BLaER1 (cell line): ENCODE results near the gene OR9Q1.

ENCODE experiments used
- H3K27ac ChIP-seq: shearing (Covaris generic); formaldehyde crosslinking; 2 replicates; pipeline ENCODE4 v1.8.1; 2022
- H3K27me3 ChIP-seq: shearing (Covaris generic); formaldehyde crosslinking; 2 replicates; pipeline ENCODE4 v1.8.1; 2022
- H3K36me3 ChIP-seq: shearing (Covaris generic); formaldehyde crosslinking; 2 replicates; pipeline ENCODE4 v1.8.1; 2022
- H3K4me1 ChIP-seq: shearing (Covaris generic); formaldehyde crosslinking; 2 replicates; pipeline ENCODE4 v1.8.1; 2022
- H3K4me2 ChIP-seq: shearing (Covaris generic); formaldehyde crosslinking; 2 replicates; pipeline ENCODE4 v1.8.1; 2022
- H3K4me3 ChIP-seq: shearing (Covaris generic); formaldehyde crosslinking; 2 replicates; pipeline ENCODE4 v1.8.1; 2022
- H3K9ac ChIP-seq: shearing (Covaris generic); formaldehyde crosslinking; 2 replicates; pipeline ENCODE4 v1.8.1; 2022
- H3K9me3 ChIP-seq: shearing (Covaris generic); formaldehyde crosslinking; 2 replicates; pipeline ENCODE4 v1.8.1; 2022
- H4K20me1 ChIP-seq: shearing (Covaris generic); formaldehyde crosslinking; 2 replicates; pipeline ENCODE4 v1.8.1; 2022
- Cebpa-rat ChIP-seq: shearing (Covaris generic); IDR thresholded peaks from 2 replicates; pipeline ENCODE4 v1.8.1; 2022

Gene OR9Q1

GRCh38 chr11:58133309-58134076 lies 109.8 kb downstream of the OR9Q1 start:
- no peak overlapping the region for H3K4me3 ChIP-seq
- no peaks in the 10 kb centered on the region for H3K36me3 ChIP-seq
- H3K27ac ChIP-seq = no peak overlapping the region
- H3K4me2 ChIP-seq = no peak overlapping the region
- H3K27me3 ChIP-seq = no peaks in the 10 kb centered on the region
- no peak overlapping the region for H3K9ac ChIP-seq
- H3K4me1 ChIP-seq = no peaks in the 10 kb centered on the region
- no peak for TF ChIP-seq Cebpa-rat
- no peaks in the 10 kb centered on the region for H4K20me1 ChIP-seq
- no peaks in the 10 kb centered on the region for H3K9me3 ChIP-seq

- no peaks in the 10 kb centered on the region for H3K9me3 ChIP-seq
- no peak overlapping the region for H3K9ac ChIP-seq
- TF ChIP-seq Cebpa-rat = no peak
- no peak overlapping the region for H3K4me2 ChIP-seq
- no peak overlapping the region for H3K27ac ChIP-seq
- no peak overlapping the region for H3K4me3 ChIP-seq
- no peaks in the 10 kb centered on the region for H3K27me3 ChIP-seq
- no peaks in the 10 kb centered on the region for H4K20me1 ChIP-seq
- no peaks in the 10 kb centered on the region for H3K36me3 ChIP-seq
- no peaks in the 10 kb centered on the region for H3K4me1 ChIP-seq
Measured at GRCh38 chr11:58134151-58134550, 110.5 kb downstream of the OR9Q1 start.

- Histone ChIP-seq H3K4me3 (no peak overlapping the region), H3K27me3 (no peaks in the 10 kb centered on the region), H3K4me1 (no peaks in the 10 kb centered on the region), H3K9ac (no peak overlapping the region), H3K9me3 (no peaks in the 10 kb centered on the region), H3K27ac (no peak overlapping the region), H4K20me1 (no peaks in the 10 kb centered on the region), H3K4me2 (no peak overlapping the region), H3K36me3 (no peaks in the 10 kb centered on the region)
- TF ChIP-seq Cebpa-rat = no peak
Measured at GRCh38 chr11:58135171-58135570, 111.5 kb downstream of the OR9Q1 start.

GRCh38 chr11:58142761-58143160 lies 119.1 kb downstream of the OR9Q1 start:
- no peak overlapping the region for H3K4me2 ChIP-seq
- no peak overlapping the region for H3K9ac ChIP-seq
- H3K4me1 ChIP-seq = no peaks in the 10 kb centered on the region
- no peaks in the 10 kb centered on the region for H3K36me3 ChIP-seq
- H3K27ac ChIP-seq = no peak overlapping the region
- no peak for TF ChIP-seq Cebpa-rat
- H4K20me1 ChIP-seq = no peaks in the 10 kb centered on the region
- no peaks in the 10 kb centered on the region for H3K9me3 ChIP-seq
- H3K4me3 ChIP-seq = no peak overlapping the region
- H3K27me3 ChIP-seq = no peaks in the 10 kb centered on the region

- H3K4me2 ChIP-seq = no peak overlapping the region
- H3K9ac ChIP-seq = no peak overlapping the region
- H3K4me1 ChIP-seq = peaks cover 8% of the 10 kb centered on the region; the same call in 1 of the 2 replicates
- no peaks in the 10 kb centered on the region for H4K20me1 ChIP-seq
- no peaks in the 10 kb centered on the region for H3K36me3 ChIP-seq
- no peaks in the 10 kb centered on the region for H3K27me3 ChIP-seq
- H3K4me3 ChIP-seq = no peak overlapping the region
- H3K9me3 ChIP-seq = no peaks in the 10 kb centered on the region
- no peak overlapping the region for H3K27ac ChIP-seq
- no peak for TF ChIP-seq Cebpa-rat
Measured at GRCh38 chr11:58152781-58153180, 129.1 kb downstream of the OR9Q1 start.

- Histone ChIP-seq H3K9me3 (no peaks in the 10 kb centered on the region), H3K4me2 (no peak overlapping the region), H3K4me1 (no peaks in the 10 kb centered on the region), H3K27me3 (no peaks in the 10 kb centered on the region), H3K27ac (no peak overlapping the region), H3K9ac (no peak overlapping the region), H4K20me1 (no peaks in the 10 kb centered on the region), H3K36me3 (no peaks in the 10 kb centered on the region), H3K4me3 (no peak overlapping the region)
- no peak for TF ChIP-seq Cebpa-rat
Measured at GRCh38 chr11:58164389-58164788, 140.7 kb downstream of the OR9Q1 start.

GRCh38 chr11:58164990-58165389 lies 141.3 kb downstream of the OR9Q1 start:
- Histone ChIP-seq H3K9ac (no peak overlapping the region), H3K9me3 (no peaks in the 10 kb centered on the region), H3K27ac (no peak overlapping the region), H3K36me3 (no peaks in the 10 kb centered on the region), H3K4me3 (no peak overlapping the region), H3K27me3 (no peaks in the 10 kb centered on the region), H3K4me1 (no peaks in the 10 kb centered on the region), H3K4me2 (no peak overlapping the region), H4K20me1 (no peaks in the 10 kb centered on the region)
- no peak for TF ChIP-seq Cebpa-rat

- Histone ChIP-seq H3K36me3 (no peaks in the 10 kb centered on the region), H3K4me2 (no peak overlapping the region), H3K9me3 (no peaks in the 10 kb centered on the region), H3K27ac (no peak overlapping the region), H4K20me1 (no peaks in the 10 kb centered on the region), H3K9ac (no peak overlapping the region), H3K4me1 (no peaks in the 10 kb centered on the region), H3K27me3 (no peaks in the 10 kb centered on the region), H3K4me3 (no peak overlapping the region)
- TF ChIP-seq Cebpa-rat = no peak
Measured at GRCh38 chr11:58165504-58166106, 141.9 kb downstream of the OR9Q1 start.

- TF ChIP-seq Cebpa-rat = no peak
- Histone ChIP-seq H4K20me1 (no peaks in the 10 kb centered on the region), H3K4me3 (no peak overlapping the region), H3K9ac (no peak overlapping the region), H3K36me3 (no peaks in the 10 kb centered on the region), H3K9me3 (no peaks in the 10 kb centered on the region), H3K27me3 (no peaks in the 10 kb centered on the region), H3K4me1 (no peaks in the 10 kb centered on the region), H3K4me2 (no peak overlapping the region), H3K27ac (no peak overlapping the region)
Measured at GRCh38 chr11:58177409-58178054, 153.9 kb downstream of the OR9Q1 start.

- no peak for TF ChIP-seq Cebpa-rat
- H3K36me3 ChIP-seq = no peaks in the 10 kb centered on the region
- no peak overlapping the region for H3K9ac ChIP-seq
- no peak overlapping the region for H3K27ac ChIP-seq
- H3K27me3 ChIP-seq = no peaks in the 10 kb centered on the region
- H3K4me3 ChIP-seq = no peak overlapping the region
- H4K20me1 ChIP-seq = no peaks in the 10 kb centered on the region
- H3K4me1 ChIP-seq = no peaks in the 10 kb centered on the region
- no peak overlapping the region for H3K4me2 ChIP-seq
- no peaks in the 10 kb centered on the region for H3K9me3 ChIP-seq
Measured at GRCh38 chr11:58178444-58178843, 154.8 kb downstream of the OR9Q1 start.
